ENCODE measurements around the gene HOPX.

DNA sequence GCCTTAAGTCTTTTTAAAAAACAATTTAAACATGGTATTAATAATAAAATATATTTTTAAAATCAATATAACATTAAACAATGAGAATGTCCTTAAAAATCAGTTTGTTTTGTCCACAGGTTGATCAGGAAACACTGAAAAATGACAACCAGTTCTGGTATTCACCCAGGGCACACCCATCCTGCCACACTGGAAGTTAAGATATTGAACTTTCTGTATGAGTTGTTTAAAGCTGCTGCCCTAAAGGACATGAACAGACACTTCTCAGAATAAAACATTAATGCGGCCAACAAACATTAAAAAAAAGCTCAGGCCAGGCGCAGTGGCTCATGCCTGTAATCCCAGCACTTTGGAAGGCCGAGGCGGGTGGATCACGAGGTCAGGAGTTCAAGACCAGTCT, 15.0 kb upstream of the HOPX start:
- TF ChIP-seq, protein P1, sequence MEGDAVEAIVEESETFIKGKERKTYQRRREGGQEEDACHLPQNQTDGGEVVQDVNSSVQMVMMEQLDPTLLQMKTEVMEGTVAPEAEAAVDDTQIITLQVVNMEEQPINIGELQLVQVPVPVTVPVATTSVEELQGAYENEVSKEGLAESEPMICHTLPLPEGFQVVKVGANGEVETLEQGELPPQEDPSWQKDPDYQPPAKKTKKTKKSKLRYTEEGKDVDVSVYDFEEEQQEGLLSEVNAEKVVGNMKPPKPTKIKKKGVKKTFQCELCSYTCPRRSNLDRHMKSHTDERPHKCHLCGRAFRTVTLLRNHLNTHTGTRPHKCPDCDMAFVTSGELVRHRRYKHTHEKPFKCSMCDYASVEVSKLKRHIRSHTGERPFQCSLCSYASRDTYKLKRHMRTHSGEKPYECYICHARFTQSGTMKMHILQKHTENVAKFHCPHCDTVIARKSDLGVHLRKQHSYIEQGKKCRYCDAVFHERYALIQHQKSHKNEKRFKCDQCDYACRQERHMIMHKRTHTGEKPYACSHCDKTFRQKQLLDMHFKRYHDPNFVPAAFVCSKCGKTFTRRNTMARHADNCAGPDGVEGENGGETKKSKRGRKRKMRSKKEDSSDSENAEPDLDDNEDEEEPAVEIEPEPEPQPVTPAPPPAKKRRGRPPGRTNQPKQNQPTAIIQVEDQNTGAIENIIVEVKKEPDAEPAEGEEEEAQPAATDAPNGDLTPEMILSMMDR (IDR thresholded peaks at IDR 0.05): no peak
- TF ChIP-seq EZH2phosphoT487 (IDR thresholded peaks at IDR 0.05) (no peak), EZH2 (IDR thresholded peaks at IDR 0.05) (no peak)

All from neural progenitor cell (in vitro differentiated cells).